GM12872 (cell line): ENCODE results near the gene NRXN3.

Source experiments
- TF ChIP-seq, protein P1 (sequence below): IDR thresholded peaks from 3 replicates; pipeline ENCODE4 v1.5.1; 2011; ENCODE audit warnings: low read depth, mild to moderate bottlenecking, low read length, moderate library complexity; ENCODE audit not compliant: insufficient read depth

NRXN3 gene

GRCh38 chr14:79724934-79725717 lies 1555.0 kb downstream of the NRXN3 start:
- TF ChIP-seq, protein P1, sequence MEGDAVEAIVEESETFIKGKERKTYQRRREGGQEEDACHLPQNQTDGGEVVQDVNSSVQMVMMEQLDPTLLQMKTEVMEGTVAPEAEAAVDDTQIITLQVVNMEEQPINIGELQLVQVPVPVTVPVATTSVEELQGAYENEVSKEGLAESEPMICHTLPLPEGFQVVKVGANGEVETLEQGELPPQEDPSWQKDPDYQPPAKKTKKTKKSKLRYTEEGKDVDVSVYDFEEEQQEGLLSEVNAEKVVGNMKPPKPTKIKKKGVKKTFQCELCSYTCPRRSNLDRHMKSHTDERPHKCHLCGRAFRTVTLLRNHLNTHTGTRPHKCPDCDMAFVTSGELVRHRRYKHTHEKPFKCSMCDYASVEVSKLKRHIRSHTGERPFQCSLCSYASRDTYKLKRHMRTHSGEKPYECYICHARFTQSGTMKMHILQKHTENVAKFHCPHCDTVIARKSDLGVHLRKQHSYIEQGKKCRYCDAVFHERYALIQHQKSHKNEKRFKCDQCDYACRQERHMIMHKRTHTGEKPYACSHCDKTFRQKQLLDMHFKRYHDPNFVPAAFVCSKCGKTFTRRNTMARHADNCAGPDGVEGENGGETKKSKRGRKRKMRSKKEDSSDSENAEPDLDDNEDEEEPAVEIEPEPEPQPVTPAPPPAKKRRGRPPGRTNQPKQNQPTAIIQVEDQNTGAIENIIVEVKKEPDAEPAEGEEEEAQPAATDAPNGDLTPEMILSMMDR, result no peak

DNA sequence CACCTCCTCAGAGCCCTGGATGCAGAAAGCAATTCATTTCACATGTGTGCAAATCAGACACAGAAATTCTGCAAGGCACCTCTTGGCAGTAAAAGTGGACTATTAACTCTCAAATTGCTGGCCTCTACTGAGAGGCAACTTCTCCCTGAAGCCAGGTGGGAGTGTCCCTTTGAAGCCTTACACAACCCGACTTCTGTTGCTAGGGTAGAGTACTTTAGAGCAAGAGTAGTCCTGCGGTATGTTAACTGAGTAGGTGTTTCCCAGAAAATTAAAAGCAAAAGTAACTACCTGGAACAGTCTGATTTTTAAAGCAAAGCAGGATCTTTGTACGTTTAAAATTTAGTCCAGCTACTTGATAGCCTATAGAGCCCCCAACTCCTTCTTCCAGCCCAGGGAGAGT lies 1557.7 kb downstream of the NRXN3 start:
- TF ChIP-seq, protein P1, result no peak

- TF ChIP-seq, protein P1, result no peak
Measured at GRCh38 chr14:79728331-79728730, 1558.2 kb downstream of the NRXN3 start.

- TF ChIP-seq, protein P1, result no peak
Measured at GRCh38 chr14:79729731-79730130, 1559.6 kb downstream of the NRXN3 start.

GRCh38 chr14:79730196-79730595 lies 1560.0 kb downstream of the NRXN3 start:
- TF ChIP-seq, protein P1, result no peak

- TF ChIP-seq, protein P1, result no peak
Measured at GRCh38 chr14:79730953-79731352, 1560.8 kb downstream of the NRXN3 start.

DNA sequence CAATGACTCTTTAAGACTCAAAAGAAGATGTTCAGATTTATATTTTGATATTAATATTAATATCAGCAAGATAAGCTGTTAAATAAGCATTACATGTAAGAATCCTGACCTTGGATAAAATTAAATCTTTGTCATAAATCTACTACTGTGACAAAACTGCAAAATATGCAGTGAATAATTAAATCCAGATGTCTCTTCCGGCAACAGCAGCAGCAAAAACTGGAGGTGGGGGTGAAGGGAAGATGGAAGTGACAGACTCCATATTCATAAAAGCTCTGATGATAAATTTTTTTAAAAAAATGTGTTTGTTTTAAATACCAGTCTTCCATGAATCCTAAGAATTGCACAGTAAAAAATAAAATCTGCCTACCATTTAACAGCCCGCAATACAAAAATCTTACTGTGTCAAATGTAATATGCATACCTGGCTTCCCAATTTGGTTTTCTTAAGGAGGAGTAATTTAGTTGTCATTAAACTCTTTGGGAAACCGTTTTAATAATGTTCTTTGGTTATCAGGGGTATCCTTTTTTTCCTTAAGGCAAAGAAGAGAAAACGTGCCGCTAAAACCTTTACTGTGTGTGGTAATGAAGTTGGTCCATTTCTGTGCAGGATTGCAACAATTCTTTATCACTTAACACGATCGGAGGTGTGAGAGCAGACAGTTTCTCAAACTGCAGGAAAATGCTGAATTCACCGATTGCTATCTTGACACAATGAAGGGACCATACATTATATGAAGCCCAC lies 1562.9 kb downstream of the NRXN3 start:
- TF ChIP-seq, protein P1, result no peak
